ENCODE data around the gene NKX2-1. TPM values are rescaled to one million over a fixed set of nuclear protein-coding genes. Genes with fewer than 3 reads are reported as not detected.
A peak's percentile ranks its signal among the peaks of the same experiment; 100 is the strongest.
"Not testable (repeated sequence)": the region's sequence is repeated elsewhere in the genome, so short reads cannot be mapped to it uniquely, and the experiment has no call there.

NKX2-1 gene
- total RNA-seq (2014; rRNA removed; shearing (Covaris generic)), result not detected in 2 replicates

- no peak for DNase-seq (ENCODE audit: low read depth in 1 of 2, low spot score in 2 of 2)
- peak within 1 kb of the TSS; percentile 24 for H3K4me3 ChIP-seq
- peaks cover 17% of the 10 kb centered on the region for H3K4me1 ChIP-seq (replicated peaks)
- H3K9me3 ChIP-seq (replicated peaks), result no peaks in the 10 kb centered on the region
- H3K27me3 ChIP-seq (replicated peaks), result peaks cover 67% of the 10 kb centered on the region
- no peak within 1 kb of the TSS for H3K27ac ChIP-seq
- H3K36me3 ChIP-seq, result no peaks in the 10 kb centered on the region
These were observed at the start of gene NKX2-1 for GRCh38 chr14:36519431-36520321. NKX2-1 (minus strand) TSS chr14:36520232; CDS start chr14:36520129, 103 bp downstream.

- Histone ChIP-seq H3K36me3 (no peaks in the 10 kb centered on the region), H3K9me3 (replicated peaks) (no peaks in the 10 kb centered on the region), H3K27me3 (replicated peaks) (0 out of 2 replicates have a peak, but pooled peaks cover 2% of the 10 kb centered on the region), H3K4me3 (no peak overlapping the region), H3K27ac (no peak overlapping the region), H3K4me1 (replicated peaks) (no peaks in the 10 kb centered on the region)
- no peak for DNase-seq (ENCODE audit: low read depth in 1 of 2, low spot score in 2 of 2)
These were observed 36.9 kb upstream of the NKX2-1 start for GRCh38 chr14:36556811-36557433.

- Histone ChIP-seq H3K36me3 (no peaks in the 10 kb centered on the region), H3K4me3 (no peak overlapping the region), H3K27ac (no peak overlapping the region), H3K9me3 (replicated peaks) (no peaks in the 10 kb centered on the region), H3K27me3 (replicated peaks) (0 out of 2 replicates have a peak, but pooled peaks cover 2% of the 10 kb centered on the region), H3K4me1 (replicated peaks) (no peaks in the 10 kb centered on the region)
- DNase-seq (ENCODE audit: low read depth in 1 of 2, low spot score in 2 of 2), result no peak
These were observed 36.1 kb upstream of the NKX2-1 start for GRCh38 chr14:36555998-36556743.

- H3K27me3 ChIP-seq (replicated peaks), result 0 out of 2 replicates have a peak, but pooled peaks cover 2% of the 10 kb centered on the region
- peak in 1 of 2 experiments; percentile 23 for DNase-seq (ENCODE audit: low read depth in 1 of 2, low spot score in 2 of 2)
- no peaks in the 10 kb centered on the region for H3K4me1 ChIP-seq (replicated peaks)
These were observed 33.7 kb upstream of the NKX2-1 start for GRCh38 chr14:36553656-36554260.

GRCh38 chr14:36550899-36551298, 30.9 kb upstream of the NKX2-1 start:
- no peak for DNase-seq (ENCODE audit: low read depth in 1 of 2, low spot score in 2 of 2)
- Histone ChIP-seq H3K27ac (no peak overlapping the region), H3K4me1 (replicated peaks) (no peaks in the 10 kb centered on the region), H3K4me3 (no peak overlapping the region), H3K36me3 (no peaks in the 10 kb centered on the region), H3K9me3 (replicated peaks) (no peaks in the 10 kb centered on the region), H3K27me3 (replicated peaks) (peaks cover 2% of the 10 kb centered on the region; the same call in 1 of the 2 replicates)

More at GRCh38 chr14:36553656-36554260, 33.7 kb upstream of the NKX2-1 start:
- Histone ChIP-seq H3K9me3 (replicated peaks) (no peaks in the 10 kb centered on the region), H3K4me3 (no peak overlapping the region), H3K36me3 (no peaks in the 10 kb centered on the region), H3K27ac (no peak overlapping the region)

GRCh38 chr14:36544280-36544679, 24.2 kb upstream of the NKX2-1 start:
- H3K4me1 ChIP-seq (replicated peaks); H3K36me3 ChIP-seq; H3K27me3 ChIP-seq (replicated peaks); H3K27ac ChIP-seq; H3K4me3 ChIP-seq; DNase-seq (ENCODE audit: low read depth in 1 of 2, low spot score in 2 of 2); H3K9me3 ChIP-seq (replicated peaks): not testable (repeated sequence)

- no peaks in the 10 kb centered on the region for H3K27me3 ChIP-seq (replicated peaks)
- H3K9me3 ChIP-seq (replicated peaks), result no peaks in the 10 kb centered on the region
- no peak overlapping the region for H3K4me3 ChIP-seq
- DNase-seq (ENCODE audit: low read depth in 1 of 2, low spot score in 2 of 2), result no peak
- H3K27ac ChIP-seq, result no peak overlapping the region
- H3K36me3 ChIP-seq, result no peaks in the 10 kb centered on the region
- H3K4me1 ChIP-seq (replicated peaks), result no peaks in the 10 kb centered on the region
These were observed 18.0 kb upstream of the NKX2-1 start for GRCh38 chr14:36538051-36538450.

- Histone ChIP-seq H3K27ac (no peak overlapping the region), H3K27me3 (replicated peaks) (peaks cover 12% of the 10 kb centered on the region; the same call in 1 of the 2 replicates), H3K4me3 (no peak overlapping the region), H3K9me3 (replicated peaks) (0 out of 2 replicates have a peak, but pooled peaks cover 3% of the 10 kb centered on the region), H3K36me3 (no peaks in the 10 kb centered on the region), H3K4me1 (replicated peaks) (no peaks in the 10 kb centered on the region)
- no peak for DNase-seq (ENCODE audit: low read depth in 1 of 2, low spot score in 2 of 2)
These were observed 9.0 kb upstream of the NKX2-1 start for GRCh38 chr14:36529062-36529461.

- peaks cover 3% of the 10 kb centered on the region for H3K4me1 ChIP-seq (replicated peaks)
- H3K27ac ChIP-seq, result no peak overlapping the region
- 0 out of 2 replicates have a peak, but pooled peaks cover 3% of the 10 kb centered on the region for H3K9me3 ChIP-seq (replicated peaks)
- no peak overlapping the region for H3K4me3 ChIP-seq
- DNase-seq (ENCODE audit: low read depth in 1 of 2, low spot score in 2 of 2), result no peak
- H3K36me3 ChIP-seq, result no peaks in the 10 kb centered on the region
- H3K27me3 ChIP-seq (replicated peaks), result peaks cover 22% of the 10 kb centered on the region
These were observed 5.7 kb upstream of the NKX2-1 start for GRCh38 chr14:36525746-36526099.

GRCh38 chr14:36524874-36525745, 5.1 kb upstream of the NKX2-1 start:
- Histone ChIP-seq H3K4me1 (replicated peaks) (peaks cover 4% of the 10 kb centered on the region), H3K27me3 (replicated peaks) (peaks cover 23% of the 10 kb centered on the region), H3K4me3 (no peak overlapping the region), H3K36me3 (no peaks in the 10 kb centered on the region), H3K27ac (no peak overlapping the region), H3K9me3 (replicated peaks) (0 out of 2 replicates have a peak, but pooled peaks cover 3% of the 10 kb centered on the region)
- no peak for DNase-seq (ENCODE audit: low read depth in 1 of 2, low spot score in 2 of 2)

- no peak for DNase-seq (ENCODE audit: low read depth in 1 of 2, low spot score in 2 of 2)
- Histone ChIP-seq H3K9me3 (replicated peaks) (0 out of 2 replicates have a peak, but pooled peaks cover 2% of the 10 kb centered on the region), H3K27me3 (replicated peaks) (peaks cover 31% of the 10 kb centered on the region), H3K27ac (no peak overlapping the region), H3K4me1 (replicated peaks) (peaks cover 9% of the 10 kb centered on the region), H3K36me3 (no peaks in the 10 kb centered on the region), H3K4me3 (no peak overlapping the region)
These were observed 4.3 kb upstream of the NKX2-1 start for GRCh38 chr14:36524220-36524837.

GRCh38 chr14:36522972-36523715, 3.1 kb upstream of the NKX2-1 start:
- Histone ChIP-seq H3K27ac (no peak overlapping the region), H3K4me3 (no peak overlapping the region), H3K4me1 (replicated peaks) (peaks cover 17% of the 10 kb centered on the region), H3K27me3 (replicated peaks) (peaks cover 43% of the 10 kb centered on the region), H3K9me3 (replicated peaks) (no peaks in the 10 kb centered on the region), H3K36me3 (no peaks in the 10 kb centered on the region)
- no peak for DNase-seq (ENCODE audit: low read depth in 1 of 2, low spot score in 2 of 2)
